RKO (cell line): ENCODE measurements around the gene ACSL1.
"Not testable (repeated sequence)": the region's sequence is repeated elsewhere in the genome, so short reads cannot be mapped to it uniquely, and the experiment has no call there.

Experiments
- DNase-seq: peaks from one replicate; pipeline ENCODE4 v3.0.0-alpha.2; 2016; ENCODE audit warnings: low spot score

The ACSL1 gene

DNA sequence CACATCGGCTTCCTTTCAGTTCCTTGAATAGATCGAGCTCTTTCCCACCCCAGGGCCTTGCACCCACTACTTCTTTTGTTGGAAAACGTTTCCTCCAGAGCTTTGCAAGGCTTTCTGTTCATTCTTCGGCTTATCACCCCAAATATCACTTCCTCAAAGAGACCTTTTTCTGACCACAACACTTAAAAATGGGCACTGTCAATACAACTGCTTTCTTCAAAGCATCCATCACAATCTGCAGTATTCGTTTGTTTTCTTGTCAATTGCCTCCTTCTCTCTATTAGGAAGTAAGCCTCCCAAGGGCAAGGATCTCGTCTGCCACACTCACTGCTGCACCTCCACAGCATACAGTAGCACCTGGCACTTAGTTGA, 74.2 kb downstream of the ACSL1 start:
- no peak for DNase-seq

- no peak for DNase-seq
Observed at GRCh38 chr4:184750926-184751584, 74.7 kb downstream of the ACSL1 start.

GRCh38 chr4:184748251-184748652, 77.5 kb downstream of the ACSL1 start:
- DNase-seq: no peak

DNA sequence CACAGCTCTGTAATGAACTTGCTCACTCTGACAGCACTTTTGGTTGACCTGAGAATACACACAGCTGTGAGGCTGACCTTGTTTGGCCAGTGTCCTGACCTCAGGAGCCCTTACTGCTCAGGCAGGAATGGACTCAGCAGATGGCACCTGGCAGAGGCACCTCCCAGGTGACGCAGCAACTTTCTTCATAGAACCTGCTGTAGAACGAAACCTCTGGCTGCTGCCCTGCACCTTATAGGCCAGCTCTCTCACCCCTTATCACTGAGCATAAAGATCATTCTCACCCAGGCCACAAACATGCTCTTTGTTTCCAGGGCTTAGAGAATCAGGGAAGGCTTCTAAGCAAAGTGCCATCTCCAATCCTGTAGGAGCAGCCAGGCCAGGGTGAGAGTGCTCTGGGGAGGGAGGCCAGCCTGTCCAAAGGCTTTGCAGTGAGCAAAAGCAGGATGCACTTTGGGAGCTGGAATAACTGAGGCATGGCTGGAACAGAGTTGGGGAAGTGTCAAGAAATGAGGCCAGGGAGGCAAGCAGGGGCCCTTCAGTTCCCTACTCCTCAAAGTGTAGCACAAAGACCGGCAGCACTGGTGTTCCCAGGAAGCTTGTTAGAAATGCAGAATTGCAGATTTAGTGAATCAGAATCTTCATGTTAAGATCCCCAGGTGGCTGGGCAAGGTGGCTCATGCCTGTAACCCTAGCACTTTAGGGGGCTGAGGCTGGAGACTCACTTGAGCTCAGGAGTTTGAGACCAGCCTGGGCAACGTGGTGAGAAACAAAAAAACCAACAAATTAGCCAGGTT, 78.5 kb downstream of the ACSL1 start:
- DNase-seq: no peak

DNA sequence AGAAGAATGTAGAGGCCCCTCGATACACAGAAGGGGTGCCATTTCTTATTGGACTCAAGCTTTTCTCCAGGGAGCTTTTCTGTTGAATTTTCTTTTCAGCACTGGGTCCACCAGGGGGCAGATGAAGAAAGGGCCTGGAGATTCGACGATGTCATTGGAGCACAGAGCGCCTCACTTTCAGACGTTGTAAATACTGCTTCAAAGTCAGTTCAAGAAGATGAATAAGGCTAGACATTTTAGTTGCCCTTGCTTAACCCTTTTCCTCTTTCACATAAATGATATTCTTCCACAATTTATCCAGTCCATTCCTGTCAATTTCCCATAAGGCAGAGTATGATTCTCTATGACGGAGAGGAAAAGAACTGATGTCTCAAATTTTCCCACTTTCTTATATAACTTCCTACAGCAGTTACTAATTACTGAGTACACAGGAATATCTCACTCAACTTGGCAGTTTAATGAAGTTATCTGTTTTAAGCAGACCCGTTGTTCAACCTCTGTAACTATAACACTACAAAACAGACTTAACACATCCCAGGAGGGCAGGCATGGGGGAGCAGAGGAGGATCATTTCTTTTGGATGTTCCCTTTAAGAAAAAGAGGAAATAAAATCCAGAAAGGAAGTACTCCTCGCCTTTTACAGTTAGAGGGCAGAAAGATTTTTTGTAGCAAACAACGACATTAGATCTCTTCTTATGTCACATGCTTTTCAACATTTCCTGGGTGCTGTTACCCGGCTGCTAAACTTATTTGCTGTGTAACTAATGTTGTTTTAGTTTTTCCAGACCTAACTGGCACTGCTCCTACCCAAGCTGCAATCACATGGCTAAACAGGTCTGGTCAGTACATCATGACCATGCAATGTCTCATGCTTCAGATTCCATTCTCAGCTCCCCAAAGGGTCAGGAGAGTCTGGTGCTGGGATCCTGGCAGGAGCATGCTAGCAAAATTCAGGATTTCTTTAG, 79.7 kb downstream of the ACSL1 start:
- DNase-seq: peak; percentile 76

DNA sequence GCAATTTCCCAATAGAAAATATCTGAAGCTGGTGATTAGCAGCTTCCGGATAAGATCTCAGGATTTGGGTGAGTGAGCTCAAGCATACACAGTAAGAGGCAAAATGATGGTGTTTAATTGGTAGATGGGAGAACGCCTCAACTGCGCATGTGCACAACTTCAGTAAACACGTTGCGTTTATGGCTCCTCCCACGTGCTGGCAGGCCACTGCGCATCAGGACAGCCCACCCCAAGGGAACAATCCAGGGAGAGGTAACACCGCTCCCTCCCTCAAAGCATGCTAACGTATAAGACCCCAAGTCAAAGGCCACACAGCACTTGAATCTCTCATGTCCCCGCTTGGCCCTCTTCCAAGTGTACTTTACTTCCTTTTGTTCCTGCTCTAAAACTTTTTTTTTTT, 81.5 kb downstream of the ACSL1 start:
- DNase-seq: no peak

GRCh38 chr4:184743650-184744049, 82.1 kb downstream of the ACSL1 start:
- no peak for DNase-seq

- DNase-seq: not testable (repeated sequence)
Observed at GRCh38 chr4:184741651-184742050, 84.1 kb downstream of the ACSL1 start.

- no peak for DNase-seq
Observed at GRCh38 chr4:184740980-184741391, 84.8 kb downstream of the ACSL1 start.

- not testable (repeated sequence) for DNase-seq
Observed at GRCh38 chr4:184739575-184739974, 86.2 kb downstream of the ACSL1 start.

DNA sequence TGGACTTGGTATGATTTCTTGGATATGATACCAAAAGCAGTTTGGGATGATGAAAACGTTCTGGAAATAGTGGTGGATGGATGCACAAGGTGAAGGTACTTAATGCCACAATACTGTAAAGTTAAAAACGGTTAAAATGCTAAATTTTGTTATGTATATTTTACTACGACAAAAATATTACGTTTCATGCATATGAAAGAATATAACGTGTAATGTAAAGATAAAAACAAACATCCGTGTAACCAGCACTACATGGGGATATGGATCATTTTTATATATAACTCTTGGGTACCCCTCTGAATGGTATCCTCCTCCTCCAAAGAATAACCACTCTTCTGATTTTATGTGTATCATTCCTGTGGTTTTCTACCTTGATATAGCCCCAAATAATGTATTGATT, 91.0 kb downstream of the ACSL1 start:
- no peak for DNase-seq

GRCh38 chr4:184733654-184734524, 91.9 kb downstream of the ACSL1 start, which contains the start of gene CENPU:
CENPU (minus strand) TSS chr4:184734096; CDS start chr4:184734062, 34 bp downstream.
- DNase-seq: peak; percentile 99

GRCh38 chr4:184732126-184732525, 93.6 kb downstream of the ACSL1 start:
- DNase-seq: peak; percentile 89

- no peak for DNase-seq
Observed at GRCh38 chr4:184731056-184731455, 94.7 kb downstream of the ACSL1 start.

- DNase-seq: no peak
Observed at GRCh38 chr4:184729946-184730345, 95.8 kb downstream of the ACSL1 start.

- DNase-seq: no peak
Observed at GRCh38 chr4:184728858-184729257, 96.9 kb downstream of the ACSL1 start.

DNA sequence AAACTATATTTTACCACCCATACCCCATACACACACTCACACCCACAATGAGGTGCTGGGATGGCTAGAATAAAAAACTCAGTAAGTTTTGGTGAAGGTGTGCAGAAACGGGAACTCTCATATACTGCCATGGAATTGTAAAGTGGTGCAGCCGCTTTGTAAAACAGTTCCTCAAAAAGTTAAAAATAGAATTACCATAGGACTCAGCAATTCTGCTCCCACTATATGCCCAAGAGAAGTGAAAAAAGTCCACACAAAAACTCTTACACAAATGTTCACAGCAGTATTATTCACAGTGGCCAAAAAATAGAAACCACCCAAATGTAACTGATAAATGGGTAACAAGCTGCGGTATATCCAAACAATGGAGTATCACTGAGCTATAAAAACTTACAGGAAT, 98.3 kb downstream of the ACSL1 start:
- DNase-seq: no peak

DNA sequence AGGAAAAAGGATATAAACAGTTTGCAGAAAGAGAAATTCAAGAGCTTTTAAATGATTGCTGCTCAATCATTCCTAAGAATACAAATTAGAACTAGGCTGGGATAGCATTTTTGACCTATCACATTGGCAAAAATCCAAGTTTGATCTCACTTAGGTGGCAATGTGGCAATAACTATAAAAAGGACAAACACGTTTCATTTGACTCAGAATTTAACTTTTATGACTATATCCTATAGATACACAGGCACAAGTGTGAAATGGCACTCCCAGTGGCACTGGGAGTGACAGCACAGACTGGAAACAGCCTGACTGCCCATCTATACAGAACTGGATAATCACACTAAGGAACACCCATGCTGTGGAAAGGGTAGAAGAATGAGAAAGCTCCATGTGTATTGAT, 103.0 kb downstream of the ACSL1 start:
- DNase-seq: peak; percentile 57

DNA sequence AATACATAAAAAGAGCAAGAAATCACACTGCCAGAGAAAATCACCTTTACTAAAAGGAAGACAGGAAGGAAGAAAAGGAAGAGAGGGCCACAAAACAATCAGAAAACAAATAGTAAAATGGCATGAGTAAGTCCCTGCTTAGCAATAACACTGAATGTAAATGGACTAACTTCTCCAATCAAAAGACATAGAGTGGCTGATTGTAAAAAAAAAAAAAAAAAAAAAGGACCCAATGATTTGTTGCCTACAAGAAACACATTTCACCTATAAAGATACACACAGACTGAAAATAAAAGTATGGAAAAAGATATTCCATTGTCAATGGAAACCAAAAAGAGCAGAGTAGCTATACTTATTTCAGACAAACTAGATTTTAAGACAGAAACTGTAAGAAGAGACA, 104.5 kb downstream of the ACSL1 start:
- no peak for DNase-seq

DNA sequence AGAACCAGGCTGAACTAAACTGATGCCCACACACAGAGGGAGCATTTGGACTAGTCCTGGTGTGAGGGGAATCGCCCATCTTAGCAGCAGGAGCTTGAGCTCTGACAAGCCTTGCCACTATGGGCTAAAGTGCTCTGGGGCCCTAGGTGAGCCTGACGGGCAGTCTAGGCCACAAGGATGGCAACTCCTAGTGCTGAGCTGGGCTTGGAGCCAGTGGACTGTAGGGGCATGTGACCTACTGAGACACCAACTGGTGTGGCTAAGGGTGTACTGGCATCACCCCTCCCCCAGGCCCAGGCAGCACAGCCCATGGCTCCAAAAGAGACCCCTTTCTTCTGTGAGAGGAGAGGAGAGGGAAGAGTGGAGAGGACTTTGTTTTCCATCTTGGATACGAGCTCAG, 106.4 kb downstream of the ACSL1 start:
- DNase-seq: no peak

DNA sequence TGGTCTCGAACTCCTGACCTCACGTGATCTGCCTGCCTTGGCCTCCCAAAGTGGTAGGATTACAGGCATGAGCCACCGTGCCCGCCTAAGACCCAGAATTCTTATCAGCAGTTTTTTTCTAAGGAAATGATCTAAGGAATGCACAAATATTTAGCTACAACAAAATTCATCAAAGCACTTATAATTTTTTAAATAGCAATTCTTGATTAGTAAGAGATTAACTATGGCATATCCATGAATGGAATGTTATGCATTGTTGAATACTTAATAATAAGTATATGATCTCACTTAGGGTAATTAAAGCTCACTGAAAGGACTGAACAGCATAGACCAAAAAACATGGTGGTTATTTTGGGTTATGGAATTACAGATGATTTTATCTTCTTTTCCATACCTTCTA, 110.2 kb downstream of the ACSL1 start:
- no peak for DNase-seq
